Muscle of back (tissue), 11 donors: ENCODE data around the gene MT1G. TPM values are rescaled to one million over a fixed set of nuclear protein-coding genes. Genes with fewer than 3 reads are reported as not detected.
"Not testable (repeated sequence)": the region's sequence is repeated elsewhere in the genome, so short reads cannot be mapped to it uniquely, and the experiment has no call there.

ENCODE experiments used
- DNase-seq, 3 donors: peaks; one replicate each; pipeline versions ENCODE4 v3.0.0 to v3.0.0-alpha.2; 2013
- polyA plus RNA-seq, 10 donors: library from polyadenylated mRNA; unstranded; fragments of 120-200 nt; gene quantifications; one replicate each; pipeline ENCODE4 v1.2.1, GENCODE V29; 2013; ENCODE audit not compliant: insufficient read length in 10 of 10

Gene MT1G
- polyA plus RNA-seq, 10 donors = 0.62 to 3.6 (median 1.0) TPM; not detected in 3

- DNase-seq = peak in 2 of 3 donors; percentile 47 to 64
Observed at GRCh38 chr16:56637814-56638750, 29.8 kb downstream of the MT1G start, which contains the start of gene MT1A. TSS of gene MT1A (plus strand) at chr16:56638666. CDS start at chr16:56638739, 73 bp downstream.

DNA sequence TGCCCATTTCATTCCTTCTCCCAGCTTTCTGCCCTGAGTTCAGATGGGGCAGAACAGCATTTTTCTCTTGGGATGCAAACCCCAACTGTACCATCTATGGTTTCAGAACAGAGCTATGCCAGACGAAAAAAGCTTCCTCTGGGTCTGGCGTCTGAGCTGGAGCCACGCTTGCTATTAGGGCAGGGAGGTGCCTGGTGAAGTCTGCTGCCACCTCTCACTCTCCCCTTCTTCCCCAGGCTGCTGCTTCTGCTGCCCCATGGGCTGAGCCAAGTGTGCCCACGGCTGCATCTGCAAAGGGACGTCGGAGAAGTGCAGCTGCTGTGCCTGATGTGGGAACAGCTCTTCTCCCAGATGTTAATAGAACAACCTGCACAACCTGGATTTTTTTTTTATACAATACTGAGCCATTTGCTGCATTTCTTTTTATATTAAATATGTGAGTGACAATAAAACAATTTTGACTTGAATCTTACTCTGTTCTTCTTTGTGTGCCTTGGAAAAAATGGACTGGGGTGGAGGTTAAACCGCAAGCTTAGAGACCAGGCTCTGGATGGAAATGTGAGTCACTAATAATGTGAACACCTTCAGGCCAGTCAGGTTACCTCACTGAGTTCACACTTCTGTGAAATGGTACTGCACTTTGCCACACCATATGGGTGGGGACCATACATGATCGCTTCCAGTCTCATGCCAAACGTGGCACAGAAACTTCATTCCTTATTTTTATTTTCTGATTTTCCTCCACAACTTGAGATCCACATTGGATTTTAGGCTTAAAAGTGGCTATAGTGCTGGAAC is 31.1 kb downstream of the MT1G start:
- DNase-seq = no peak

DNA sequence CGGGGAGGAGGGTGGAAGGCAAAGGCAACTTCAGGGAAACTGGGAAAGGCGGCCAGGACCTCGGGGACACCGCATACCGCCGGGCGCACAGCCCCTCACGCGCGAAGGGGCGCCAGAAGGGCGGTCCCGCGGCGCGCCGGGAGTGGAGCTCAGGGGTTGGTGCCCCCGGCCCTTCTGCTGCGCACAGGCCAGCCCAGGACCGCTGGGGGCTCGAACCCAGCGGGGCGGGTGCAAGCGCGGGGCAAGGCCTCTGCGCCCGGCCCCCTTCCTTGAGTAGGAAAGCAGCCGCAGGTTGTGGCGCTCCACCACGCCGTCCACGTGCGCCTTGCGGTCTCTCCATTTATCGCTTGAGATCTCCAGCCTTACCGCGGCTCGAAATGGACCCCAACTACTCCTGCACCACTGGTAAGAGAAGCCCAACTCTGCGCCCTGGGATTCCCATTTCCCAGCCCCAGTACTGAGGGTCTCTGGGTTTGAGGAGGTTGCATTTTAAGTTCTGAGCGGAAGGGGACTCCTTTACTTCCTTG is 32.4 kb downstream of the MT1G start:
- DNase-seq = no peak

DNA sequence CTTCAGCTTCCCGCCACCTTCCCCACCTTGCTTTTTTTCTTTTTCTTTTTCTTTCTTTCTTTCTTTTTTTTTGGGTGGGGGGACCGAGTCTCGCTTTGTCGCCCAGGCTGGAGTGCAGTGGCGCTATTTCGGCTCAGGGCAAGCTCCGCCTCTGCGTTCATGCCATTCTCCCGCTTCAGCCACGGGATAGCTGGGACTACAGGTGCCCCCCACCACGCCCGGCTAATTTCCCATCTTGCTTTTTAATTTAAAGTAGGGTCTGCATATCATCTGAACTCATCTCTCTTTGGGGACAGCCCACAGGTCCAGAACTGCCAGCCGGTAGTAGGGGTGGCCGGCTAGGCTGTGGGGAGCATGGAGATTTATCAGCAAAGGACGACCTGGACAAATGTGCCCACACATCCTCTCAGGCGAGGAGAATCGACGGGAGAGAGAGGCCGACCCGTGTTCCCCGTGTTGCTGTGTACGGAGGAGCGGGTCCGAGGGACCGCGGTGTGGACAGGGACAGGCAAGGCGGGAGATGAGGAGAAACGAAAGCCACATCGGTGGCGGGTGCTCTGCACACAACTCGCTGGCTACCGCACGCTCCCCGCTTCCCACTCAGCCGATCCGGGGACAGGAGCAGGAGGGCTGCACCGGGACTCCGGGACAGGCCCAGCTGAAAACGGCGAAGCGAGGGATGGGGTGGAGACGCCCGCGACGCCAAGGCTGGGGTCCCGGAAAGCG is 33.0 kb downstream of the MT1G start:
- DNase-seq = no peak

DNA sequence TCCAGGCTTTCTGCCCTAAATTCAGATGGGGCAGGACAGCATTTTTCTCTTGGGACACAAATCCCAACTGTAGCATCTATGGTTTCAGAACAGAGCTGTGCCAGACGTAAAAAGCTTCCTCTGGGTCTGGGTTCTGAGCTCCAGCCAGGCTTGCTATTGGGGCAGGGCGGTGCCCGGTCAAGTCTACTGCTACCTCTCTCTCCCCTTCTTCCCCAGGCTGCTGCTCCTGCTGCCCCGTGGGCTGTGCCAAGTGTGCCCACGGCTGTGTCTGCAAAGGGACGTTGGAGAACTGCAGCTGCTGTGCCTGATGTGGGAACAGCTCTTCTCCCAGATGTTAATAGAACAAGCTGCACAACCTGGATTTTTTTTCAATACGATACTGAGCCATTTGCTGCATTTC is 34.3 kb downstream of the MT1G start:
- DNase-seq = no peak

DNA sequence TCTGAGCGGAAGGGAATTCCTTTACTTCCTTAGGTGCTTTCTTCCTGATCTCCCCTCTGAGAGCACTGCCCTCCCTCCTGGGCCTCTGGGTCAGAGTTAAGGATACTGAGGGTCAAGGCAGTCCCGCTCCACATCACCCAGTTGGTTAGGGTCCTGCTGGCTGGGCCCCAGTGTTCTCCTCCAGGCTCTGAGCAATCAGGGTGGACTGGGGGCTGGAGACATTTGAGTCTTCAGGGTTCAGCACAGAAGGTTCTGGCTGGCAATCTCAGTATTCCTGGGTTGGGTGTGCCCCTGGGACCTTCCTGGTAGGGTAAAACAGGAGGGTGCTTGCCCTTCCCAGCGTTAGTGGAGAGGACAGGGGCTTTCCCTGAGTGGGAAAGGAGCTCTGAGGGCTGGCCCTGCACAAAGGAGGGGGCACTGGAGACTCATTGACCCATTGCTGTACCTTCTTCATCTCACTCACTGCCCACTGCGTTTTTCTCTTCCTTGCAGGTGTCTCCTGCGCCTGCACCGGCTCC is 35.0 kb downstream of the MT1G start:
- DNase-seq = no peak

DNA sequence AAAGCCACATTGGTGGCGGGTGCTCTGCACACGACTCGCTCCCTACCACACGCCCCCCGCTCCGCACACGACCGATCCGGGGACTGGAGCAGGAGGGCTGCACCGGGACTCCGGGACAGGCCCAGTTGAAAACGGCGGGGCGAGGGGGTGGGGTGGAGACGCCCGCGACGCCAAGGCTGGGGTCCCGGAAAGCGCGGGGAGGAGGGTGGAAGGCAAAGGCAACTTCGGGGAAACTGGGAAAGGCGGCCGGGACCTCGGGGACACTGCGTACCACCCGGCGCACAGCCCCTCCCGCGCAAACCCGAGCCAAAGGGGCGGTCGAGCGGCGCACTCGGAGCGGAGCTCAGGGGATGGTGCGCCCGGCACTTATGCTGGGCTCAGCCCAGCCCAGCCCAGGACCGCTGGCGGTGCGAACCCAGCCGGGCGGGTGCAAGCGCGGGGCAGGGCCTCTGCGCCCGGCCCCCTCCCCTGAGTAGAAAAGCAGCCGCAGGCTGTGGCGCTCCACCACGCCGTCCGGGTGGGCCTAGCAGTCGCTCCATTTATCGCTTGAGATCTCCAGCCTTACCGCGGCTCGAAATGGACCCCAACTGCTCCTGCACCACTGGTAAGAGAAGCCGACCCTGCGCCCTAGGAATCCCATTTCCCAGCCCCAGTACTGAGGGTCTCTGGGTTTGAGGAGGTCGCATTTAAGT is 35.6 kb downstream of the MT1G start, which contains the start of gene MT1M:
TSS of gene MT1M (plus strand) at position 504 of the 692 bp plus-strand sequence. CDS start at position 577, 73 bp downstream.
- DNase-seq = peak; percentile 23 to 62 (median 40)

GRCh38 chr16:56631832-56632155 is 36.1 kb downstream of the MT1G start:
- DNase-seq = no peak

DNA sequence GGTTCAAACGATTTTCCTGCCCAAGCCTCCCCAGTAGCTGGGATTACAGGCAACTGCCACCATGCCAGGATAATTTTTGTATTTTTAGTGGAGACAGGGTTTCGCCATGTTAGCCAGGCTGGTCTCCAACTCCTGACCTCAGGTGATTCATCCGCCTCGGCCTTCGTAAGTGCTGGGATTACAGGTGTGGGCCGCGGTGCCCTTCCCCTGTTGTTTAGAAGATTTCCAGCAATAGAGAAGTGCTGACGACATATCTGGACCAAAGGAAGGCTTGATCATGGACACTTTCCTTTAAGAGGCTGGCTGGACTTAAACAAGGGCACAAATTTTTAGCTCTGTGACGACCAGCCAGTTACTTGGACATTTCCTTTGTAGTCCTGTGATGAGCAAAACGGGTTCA is 36.7 kb downstream of the MT1G start:
- DNase-seq = no peak

DNA sequence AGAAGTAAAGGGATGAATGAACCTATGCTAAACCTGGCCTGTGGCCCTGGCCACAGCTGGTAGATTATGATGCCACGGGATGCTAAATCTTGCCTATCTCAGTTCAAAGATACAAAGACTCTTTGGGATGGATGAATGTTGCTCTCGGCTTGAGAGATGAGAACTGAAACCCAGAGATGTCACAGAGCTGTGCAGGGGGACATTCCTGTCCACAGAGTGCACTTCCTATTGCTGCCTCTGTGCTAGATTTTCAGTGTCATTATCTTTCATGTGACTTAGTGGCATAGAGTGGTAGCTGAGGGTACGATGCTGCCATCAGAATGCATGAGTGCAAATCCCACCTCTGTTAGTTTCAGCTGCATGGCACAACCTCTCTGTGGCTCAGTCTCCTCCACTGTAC is 37.7 kb downstream of the MT1G start:
- DNase-seq = no peak

GRCh38 chr16:56629531-56629930 is 38.3 kb downstream of the MT1G start:
- DNase-seq = no peak

DNA sequence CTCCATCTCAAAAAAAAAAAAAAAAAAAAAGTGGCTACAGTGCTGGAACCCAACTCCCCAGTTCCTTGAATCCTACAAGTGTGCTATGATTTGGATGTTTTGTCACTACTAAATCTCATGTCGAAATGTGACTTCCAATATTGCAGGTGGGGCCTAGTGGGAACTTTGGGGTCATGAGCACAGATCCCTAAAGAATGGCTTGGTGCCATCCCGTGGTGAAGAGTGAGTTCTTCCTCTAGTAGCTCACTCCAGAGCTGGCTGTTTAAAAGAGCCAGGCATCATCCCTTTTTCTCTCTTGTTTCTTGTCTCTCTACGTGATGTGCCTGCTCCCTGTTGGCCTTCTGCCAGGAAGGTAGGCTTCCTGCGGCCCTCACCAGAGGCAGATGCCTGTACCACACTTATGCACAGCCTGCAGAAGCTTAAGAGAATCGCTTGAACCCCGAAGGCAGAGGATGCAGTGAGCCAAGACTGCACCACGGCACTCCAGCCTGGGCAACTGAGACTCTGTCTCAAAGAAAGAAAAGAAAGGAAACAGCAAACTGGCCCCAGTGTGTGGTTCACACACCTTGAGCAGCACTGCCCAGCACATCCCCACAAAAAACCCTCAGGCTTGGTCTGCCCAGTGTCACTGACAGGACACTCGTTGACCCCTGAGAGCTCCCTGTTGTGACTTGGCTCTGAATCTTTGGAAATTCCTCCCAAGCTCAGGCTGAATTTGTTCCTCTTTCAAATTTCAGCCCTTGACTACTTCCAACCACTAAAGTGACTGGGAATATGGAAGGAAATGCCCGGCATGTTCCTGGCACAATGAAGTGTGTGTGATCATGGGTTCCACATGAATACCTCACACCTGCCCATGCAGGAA is 39.1 kb downstream of the MT1G start:
- no peak for DNase-seq

DNA sequence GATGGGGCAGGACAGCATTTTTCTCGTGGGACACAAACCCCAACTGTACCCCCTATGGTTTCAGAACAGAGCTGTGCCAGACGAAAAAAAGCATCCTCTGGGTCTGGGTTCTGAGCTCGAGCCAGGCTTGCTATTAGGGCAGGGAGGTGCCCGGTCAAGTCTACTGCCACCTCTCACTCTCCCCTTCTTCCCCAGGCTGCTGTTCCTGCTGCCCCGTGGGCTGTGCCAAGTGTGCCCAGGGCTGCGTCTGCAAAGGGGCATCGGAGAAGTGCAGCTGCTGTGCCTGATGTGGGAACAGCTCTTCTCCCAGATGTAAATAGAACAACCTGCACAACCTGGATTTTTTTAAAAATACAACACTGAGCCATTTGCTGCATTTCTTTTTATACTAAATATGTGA is 41.2 kb downstream of the MT1G start:
- no peak for DNase-seq

- peak; percentile 47 to 75 (median 59) for DNase-seq
Observed at GRCh38 chr16:56625943-56626654, 41.8 kb downstream of the MT1G start.

GRCh38 chr16:56625140-56625942 is 42.5 kb downstream of the MT1G start, which contains the start of gene MT1E:
TSS of gene MT1E (plus strand) at chr16:56625781. CDS start at chr16:56625852, 71 bp downstream.
- DNase-seq = peak; percentile 73 to 87 (median 82)

DNA sequence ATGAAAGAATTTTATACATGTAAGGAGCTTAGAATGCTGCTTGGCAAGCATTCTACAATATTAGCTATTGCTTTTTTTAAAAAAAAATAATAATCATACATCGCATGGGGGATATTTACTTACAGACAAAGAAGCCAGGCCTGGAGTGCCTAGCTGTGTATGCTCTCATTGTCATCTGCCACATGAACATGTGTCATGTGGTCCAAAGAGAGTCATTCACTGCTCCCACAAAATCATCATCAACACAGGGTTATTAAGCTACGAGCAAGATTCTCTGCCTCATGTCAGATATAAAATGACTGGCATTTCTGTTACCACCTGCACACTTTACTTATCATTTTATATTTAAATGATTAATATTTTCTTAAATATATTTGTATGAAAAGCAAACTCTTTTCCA is 44.2 kb downstream of the MT1G start:
- DNase-seq = no peak

DNA sequence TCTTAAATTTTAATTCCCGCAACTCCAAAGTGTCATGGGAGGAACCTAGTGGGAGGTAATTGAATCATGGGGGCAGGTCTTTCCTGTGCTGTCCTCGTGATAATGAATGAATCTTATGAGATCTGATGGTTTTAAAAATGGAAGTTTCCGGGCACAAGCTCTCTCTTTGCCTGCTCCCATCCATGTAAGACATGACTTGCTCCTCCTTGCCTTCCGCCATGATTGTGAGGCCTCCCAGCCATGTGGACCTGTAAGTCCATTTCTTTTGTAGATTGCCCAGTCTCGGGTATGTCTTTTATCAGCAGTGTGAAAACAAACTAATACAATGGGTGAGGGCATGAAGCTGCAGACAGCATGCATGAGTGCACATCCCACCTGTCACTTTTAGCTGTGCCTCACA is 44.7 kb downstream of the MT1G start:
- not testable (repeated sequence) for DNase-seq
